Bronchial epithelial cell (primary cell): ENCODE measurements around the gene CELF4. TPM values are rescaled to one million over a fixed set of nuclear protein-coding genes. Genes with fewer than 3 reads are reported as not detected.

Experiments used
- DNase-seq: peaks from one replicate; pipeline ENCODE4 v3.0.0-alpha.2; 2010; ENCODE audit warnings: low read depth
- FAIRE-seq: peaks from 2 replicates; lab custom pipeline; 2011; peaks lifted over from hg19 to GRCh38; lab: Jason Lieb, UNC
- H3K27me3 ChIP-seq: 2 replicates; pipeline ENCODE4 v1.5.1; 2011; ENCODE audit warnings: low read length; ENCODE audit not compliant: control insufficient read depth, insufficient read depth
- H3K36me3 ChIP-seq: 2 replicates; pipeline ENCODE4 v1.5.1; 2011; ENCODE audit warnings: low read length; ENCODE audit not compliant: control insufficient read depth, insufficient read depth
- H3K4me3 ChIP-seq: 2 replicates; pipeline ENCODE4 v1.5.1; 2011; ENCODE audit warnings: mild to moderate bottlenecking, low read depth, low read length, control low read depth
- CTCF ChIP-seq: IDR thresholded peaks from 2 replicates; pipeline ENCODE4 v1.5.1; 2011; ENCODE audit warnings: mild to moderate bottlenecking, moderate library complexity, low read length, control low read depth, inconsistent platforms; ENCODE audit not compliant: insufficient read depth, severe bottlenecking
- total RNA-seq: library from RNA; depleted of rRNA; stranded (reverse); fragments of >200 nt; gene quantifications from 2 replicates; pipeline ENCODE4 v1.2.1, GENCODE V29; 2014

CELF4 gene
- total RNA-seq, 1 donor from 2014 or later, result not detected

GRCh38 chr18:37343542-37343851, 222.1 kb downstream of the CELF4 start:
- no peak overlapping the region for H3K4me3 ChIP-seq
- DNase-seq (peak; percentile 10), FAIRE-seq (no peak)
- H3K36me3 ChIP-seq, result no peaks in the 10 kb centered on the region
- no peak for TF ChIP-seq CTCF
- peaks cover 8% of the 10 kb centered on the region for H3K27me3 ChIP-seq

- FAIRE-seq (no peak), DNase-seq (no peak)
- TF ChIP-seq CTCF, result no peak
Observed at GRCh38 chr18:37341473-37342086, 224.0 kb downstream of the CELF4 start.

GRCh38 chr18:37341016-37341415, 224.6 kb downstream of the CELF4 start:
- FAIRE-seq, result peak; percentile 23
- no peak overlapping the region for H3K4me3 ChIP-seq
- no peak for DNase-seq
- H3K36me3 ChIP-seq, result no peaks in the 10 kb centered on the region
- peaks cover 8% of the 10 kb centered on the region for H3K27me3 ChIP-seq
- no peak for TF ChIP-seq CTCF

More at GRCh38 chr18:37341473-37342086, 224.0 kb downstream of the CELF4 start:
- Histone ChIP-seq H3K27me3 (peaks cover 8% of the 10 kb centered on the region), H3K4me3 (no peak overlapping the region), H3K36me3 (no peaks in the 10 kb centered on the region)

GRCh38 chr18:37339701-37340215, 225.8 kb downstream of the CELF4 start:
- no peak for DNase-seq
- H3K36me3 ChIP-seq, result no peaks in the 10 kb centered on the region
- no peak for FAIRE-seq
- H3K27me3 ChIP-seq, result peaks cover 8% of the 10 kb centered on the region
- no peak overlapping the region for H3K4me3 ChIP-seq
- TF ChIP-seq CTCF, result no peak

- FAIRE-seq (no peak), DNase-seq (no peak)
- TF ChIP-seq CTCF, result no peak
- no peak overlapping the region for H3K4me3 ChIP-seq
- H3K27me3 ChIP-seq, result no peaks in the 10 kb centered on the region
- H3K36me3 ChIP-seq, result no peaks in the 10 kb centered on the region
Observed at GRCh38 chr18:37336568-37337285, 228.9 kb downstream of the CELF4 start.
